ENCODE measurements around the gene DNAJC28. TPM values are rescaled to one million over a fixed set of nuclear protein-coding genes. Genes with fewer than 3 reads are reported as not detected.

Gene DNAJC28
- total RNA-seq, 1 experiment from 2014 or later, result 2.5 TPM

GRCh38 chr21:33444499-33444898 is 47.0 kb downstream of the DNAJC28 start:
- Histone ChIP-seq H3K4me3 (ENCODE audit: low read depth, low read length) (no peak overlapping the region), H3K27me3 (replicated peaks; ENCODE audit: control insufficient read depth, insufficient read depth, low read length) (no peaks in the 10 kb centered on the region), H3K36me3 (ENCODE audit: control insufficient read depth, insufficient read depth, low read length) (no peaks in the 10 kb centered on the region), H3K9me3 (no peaks in the 10 kb centered on the region), H3K4me1 (no peaks in the 10 kb centered on the region)
- DNase-seq, result no peak
- ChIA-PET POLR2A (no interaction called here), CTCF (interaction anchor here (0.6 to 2.4 kb wide), 13 partner anchors 32 to 673 kb away, joined by 3 to 40 read pairs (median 6); partner anchors contain the start of genes IFNAR1, IL10RB, PAXBP1 and TMEM50B)
- H3K4me1 Mint-ChIP-seq (ENCODE audit: low read depth, unreplicated experiment), result peaks cover 12% of the 10 kb centered on the region
- H3K36me3 Mint-ChIP-seq (ENCODE audit: insufficient read depth, unreplicated experiment), result peaks cover 25% of the 10 kb centered on the region
- TF ChIP-seq, protein P1, sequence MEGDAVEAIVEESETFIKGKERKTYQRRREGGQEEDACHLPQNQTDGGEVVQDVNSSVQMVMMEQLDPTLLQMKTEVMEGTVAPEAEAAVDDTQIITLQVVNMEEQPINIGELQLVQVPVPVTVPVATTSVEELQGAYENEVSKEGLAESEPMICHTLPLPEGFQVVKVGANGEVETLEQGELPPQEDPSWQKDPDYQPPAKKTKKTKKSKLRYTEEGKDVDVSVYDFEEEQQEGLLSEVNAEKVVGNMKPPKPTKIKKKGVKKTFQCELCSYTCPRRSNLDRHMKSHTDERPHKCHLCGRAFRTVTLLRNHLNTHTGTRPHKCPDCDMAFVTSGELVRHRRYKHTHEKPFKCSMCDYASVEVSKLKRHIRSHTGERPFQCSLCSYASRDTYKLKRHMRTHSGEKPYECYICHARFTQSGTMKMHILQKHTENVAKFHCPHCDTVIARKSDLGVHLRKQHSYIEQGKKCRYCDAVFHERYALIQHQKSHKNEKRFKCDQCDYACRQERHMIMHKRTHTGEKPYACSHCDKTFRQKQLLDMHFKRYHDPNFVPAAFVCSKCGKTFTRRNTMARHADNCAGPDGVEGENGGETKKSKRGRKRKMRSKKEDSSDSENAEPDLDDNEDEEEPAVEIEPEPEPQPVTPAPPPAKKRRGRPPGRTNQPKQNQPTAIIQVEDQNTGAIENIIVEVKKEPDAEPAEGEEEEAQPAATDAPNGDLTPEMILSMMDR (IDR thresholded peaks at IDR 0.05; ENCODE audit: insufficient read depth in 1 of 2, low read depth in 1 of 2, low read length in 1 of 2, severe bottlenecking in 1 of 2, unreplicated experiment in 1 of 2), result no peak
- no peak overlapping the region for H3K27ac Mint-ChIP-seq (ENCODE audit: unreplicated experiment)
- H3K27me3 Mint-ChIP-seq (ENCODE audit: insufficient read depth, unreplicated experiment), result no peaks in the 10 kb centered on the region
- intact Hi-C loops (cut with micrococcal nuclease; ENCODE audit: unreplicated experiment), result no loop called here
- no peaks in the 10 kb centered on the region for H3K9me3 Mint-ChIP-seq (ENCODE audit: unreplicated experiment)
- H3K4me3 Mint-ChIP-seq (ENCODE audit: unreplicated experiment), result no peak overlapping the region
- no TSS peak for BruUV-seq (replicated peaks)

DNA sequence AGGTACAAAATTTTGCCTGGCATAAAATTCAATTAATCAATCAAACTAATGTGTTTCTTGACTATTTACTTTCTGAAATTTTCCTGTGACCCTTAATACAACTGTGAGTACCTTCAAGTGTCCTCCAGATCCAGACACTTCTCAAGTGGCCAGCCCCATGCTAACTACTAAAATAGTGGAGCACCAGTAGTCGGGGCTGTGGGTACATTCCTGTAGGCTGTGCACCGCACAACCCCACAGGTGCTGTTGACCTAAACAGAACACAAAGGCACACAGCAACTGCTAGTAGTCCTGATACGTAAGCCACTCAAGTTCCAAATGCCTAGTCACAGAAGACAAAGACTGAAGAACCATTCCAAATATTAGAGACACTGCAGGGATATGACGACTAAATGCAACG is 48.3 kb downstream of the DNAJC28 start:
- TF ChIP-seq, protein P1 (IDR thresholded peaks at IDR 0.05; ENCODE audit: insufficient read depth in 1 of 2, low read depth in 1 of 2, low read length in 1 of 2, severe bottlenecking in 1 of 2, unreplicated experiment in 1 of 2), result no peak

DNA sequence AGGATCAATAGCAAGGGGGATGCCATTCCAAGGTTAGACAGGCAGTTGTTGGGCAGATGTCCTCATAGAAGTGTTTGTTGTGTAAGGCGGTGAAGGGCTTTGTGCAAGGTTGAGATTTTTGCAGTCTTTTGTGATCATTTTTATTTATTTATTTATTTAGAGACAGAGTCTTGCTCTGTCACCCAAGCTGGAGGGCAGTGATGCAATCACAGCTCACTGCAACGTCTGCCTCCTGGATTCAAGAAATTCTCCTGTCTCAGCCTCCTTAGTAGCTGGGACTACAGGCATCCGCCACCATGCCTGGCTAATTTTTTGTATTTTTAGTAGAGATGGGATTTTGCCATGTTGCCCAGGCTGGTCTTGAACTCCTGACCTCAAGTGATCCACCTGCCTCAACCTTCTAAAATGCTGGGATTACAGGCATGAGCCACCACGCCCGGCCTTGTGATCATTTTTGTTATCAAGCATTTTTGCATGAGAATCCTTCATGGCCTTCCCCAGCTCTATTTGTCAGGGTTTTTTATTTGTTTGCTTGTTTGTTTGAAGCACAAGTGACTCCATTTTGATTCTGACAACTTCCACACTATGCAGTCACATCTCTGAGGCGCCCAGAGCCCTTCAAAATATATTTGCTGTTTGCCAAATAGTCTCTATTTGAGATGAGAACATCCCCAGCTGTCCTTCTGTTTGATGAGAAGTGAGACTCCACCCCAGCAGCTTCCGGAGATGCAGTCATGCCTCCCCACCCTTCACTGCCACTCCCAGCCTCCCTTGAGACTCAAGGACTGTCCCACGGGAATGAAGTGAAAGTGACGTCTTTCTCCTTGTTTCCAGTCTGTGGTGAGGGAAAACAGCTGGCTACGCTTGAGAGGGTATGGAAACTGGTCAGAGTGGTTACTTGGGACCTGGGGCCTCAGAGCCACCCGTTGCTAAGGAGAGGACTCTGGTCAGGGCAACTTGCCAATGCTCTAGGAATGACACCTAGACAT is 49.7 kb downstream of the DNAJC28 start:
- peaks cover 28% of the 10 kb centered on the region for H3K36me3 Mint-ChIP-seq (ENCODE audit: insufficient read depth, unreplicated experiment)
- no peaks in the 10 kb centered on the region for H3K9me3 Mint-ChIP-seq (ENCODE audit: unreplicated experiment)
- Histone ChIP-seq H3K4me3 (ENCODE audit: low read depth, low read length) (no peak overlapping the region), H3K4me1 (no peaks in the 10 kb centered on the region), H3K9me3 (no peaks in the 10 kb centered on the region), H3K27me3 (replicated peaks; ENCODE audit: control insufficient read depth, insufficient read depth, low read length) (no peaks in the 10 kb centered on the region), H3K36me3 (ENCODE audit: control insufficient read depth, insufficient read depth, low read length) (peaks cover 2% of the 10 kb centered on the region; the same call in 1 of the 2 replicates)
- H3K27ac Mint-ChIP-seq (ENCODE audit: unreplicated experiment), result no peak overlapping the region
- H3K27me3 Mint-ChIP-seq (ENCODE audit: insufficient read depth, unreplicated experiment), result no peaks in the 10 kb centered on the region
- no TSS peak for BruUV-seq (replicated peaks)
- no peak for DNase-seq
- peaks cover 6% of the 10 kb centered on the region for H3K4me1 Mint-ChIP-seq (ENCODE audit: low read depth, unreplicated experiment)
- TF ChIP-seq, protein P1 (IDR thresholded peaks at IDR 0.05; ENCODE audit: insufficient read depth in 1 of 2, low read depth in 1 of 2, low read length in 1 of 2, severe bottlenecking in 1 of 2, unreplicated experiment in 1 of 2), result no peak
- H3K4me3 Mint-ChIP-seq (ENCODE audit: unreplicated experiment), result no peak overlapping the region
- POLR2A ChIA-PET, result interaction anchor here (0.7 kb wide), 1 partner anchor 37 kb away, joined by 3 read pairs; no protein-coding TSS in a partner anchor
- intact Hi-C loops (cut with micrococcal nuclease; ENCODE audit: unreplicated experiment), result no loop called here
- CTCF ChIA-PET, result interaction anchor here (1.2 kb wide), 1 partner anchor 80 kb away, joined by 5 read pairs; no protein-coding TSS in a partner anchor

More for the DNA sequence above, 48.3 kb downstream of the DNAJC28 start:
- H3K27me3 ChIP-seq (replicated peaks; ENCODE audit: control insufficient read depth, insufficient read depth, low read length), result no peaks in the 10 kb centered on the region
- Mint-ChIP-seq H3K4me1 (ENCODE audit: low read depth, unreplicated experiment) (peaks cover 6% of the 10 kb centered on the region), H3K4me3 (ENCODE audit: unreplicated experiment) (no peak overlapping the region), H3K27me3 (ENCODE audit: insufficient read depth, unreplicated experiment) (no peaks in the 10 kb centered on the region), H3K36me3 (ENCODE audit: insufficient read depth, unreplicated experiment) (peaks cover 23% of the 10 kb centered on the region), H3K27ac (ENCODE audit: unreplicated experiment) (no peak overlapping the region), H3K9me3 (ENCODE audit: unreplicated experiment) (no peaks in the 10 kb centered on the region)
- intact Hi-C loops (cut with micrococcal nuclease; ENCODE audit: unreplicated experiment), result no loop called here
- H3K4me3 ChIP-seq (ENCODE audit: low read depth, low read length), result no peak overlapping the region
- CTCF ChIA-PET, result no interaction called here
- peaks cover 2% of the 10 kb centered on the region; the same call in 1 of the 2 replicates for H3K36me3 ChIP-seq (ENCODE audit: control insufficient read depth, insufficient read depth, low read length)
- no peaks in the 10 kb centered on the region for H3K9me3 ChIP-seq
- POLR2A ChIA-PET, result no interaction called here
- no peak for DNase-seq
- no TSS peak for BruUV-seq (replicated peaks)
- H3K4me1 ChIP-seq, result no peaks in the 10 kb centered on the region

Other genes starting within 250 kb of the DNAJC28 start
- gene IL10RB, start 225.3 kb downstream of the DNAJC28 start, total RNA-seq (2022), result 11.7 and 13.1 TPM in 2 replicates
- gene IFNAR1, start 166.7 kb downstream of the DNAJC28 start, total RNA-seq (2022), result 19.7 and 20.4 TPM in 2 replicates
- gene IFNGR2, start 88.3 kb downstream of the DNAJC28 start, total RNA-seq (2022), result 47.0 and 56.9 TPM in 2 replicates
- gene TMEM50B, start 11.7 kb downstream of the DNAJC28 start, total RNA-seq (2022), result 21.0 and 25.9 TPM in 2 replicates
- gene GART, start 50.4 kb upstream of the DNAJC28 start, total RNA-seq (2022), result 134 and 147 TPM in 2 replicates
- 220 and 273 TPM in 2 replicates for gene SON, start 51.3 kb upstream of the DNAJC28 start, total RNA-seq (2022)
- 36.2 and 36.4 TPM in 2 replicates for gene DONSON, start 97.0 kb upstream of the DNAJC28 start, total RNA-seq (2022)
- gene CRYZL1, start 150.0 kb upstream of the DNAJC28 start, total RNA-seq (2022), result 26.6 and 29.1 TPM in 2 replicates
- 88.5 and 98.4 TPM in 2 replicates for gene ITSN1, start 150.8 kb upstream of the DNAJC28 start, total RNA-seq (2022)

Data from Caco-2 (cell line).